ENCODE measurements around the gene HECTD4.
"Not testable (repeated sequence)": the region's sequence is repeated elsewhere in the genome, so short reads cannot be mapped to it uniquely, and the experiment has no call there.

Gene HECTD4

GRCh38 chr12:112266473-112266872 is 115.8 kb downstream of the HECTD4 start:
- no peak for DNase-seq (ENCODE audit: low read depth)

DNA sequence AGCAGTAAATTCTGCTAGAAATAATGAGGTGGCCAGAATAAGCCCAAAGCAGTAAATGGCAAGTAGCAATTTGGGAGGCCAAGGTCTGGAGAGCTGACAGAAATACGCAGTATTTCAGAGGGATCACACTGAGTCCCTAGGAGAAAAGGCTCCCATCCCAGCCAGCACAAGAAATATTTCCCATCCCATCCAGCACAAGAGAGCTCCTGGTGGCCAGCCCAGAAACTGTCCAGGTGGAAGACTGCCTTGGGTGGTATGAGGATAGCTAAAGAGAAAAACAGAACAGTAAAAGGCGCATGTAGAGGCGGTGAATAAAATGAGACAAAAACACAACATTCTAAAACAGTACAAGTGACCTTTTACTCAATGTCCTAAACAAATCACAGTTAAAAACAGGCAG is 120.7 kb downstream of the HECTD4 start:
- DNase-seq (ENCODE audit: low read depth): no peak

DNA sequence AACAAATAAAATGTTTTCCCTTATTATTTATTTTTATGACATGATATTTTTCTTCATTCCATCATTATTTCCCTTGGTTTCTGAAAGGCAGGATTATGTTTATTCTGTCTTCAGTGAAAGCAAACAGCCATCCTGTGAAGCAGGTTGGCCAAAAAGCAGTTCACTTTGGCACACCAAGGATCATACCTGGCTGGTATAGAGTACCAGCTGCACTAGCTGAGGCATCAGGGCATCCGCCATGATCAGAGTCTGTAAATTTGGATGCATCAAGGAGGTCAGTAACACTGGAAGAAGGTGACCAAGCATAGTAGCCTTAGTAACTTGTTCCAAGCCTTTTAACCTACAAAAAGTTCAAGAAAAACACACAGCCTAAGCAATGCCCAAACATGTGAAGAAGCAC is 123.3 kb downstream of the HECTD4 start:
- no peak for DNase-seq (ENCODE audit: low read depth)

- no peak for DNase-seq (ENCODE audit: low read depth)
Measured at GRCh38 chr12:112256780-112257179, 125.5 kb downstream of the HECTD4 start.

- DNase-seq (ENCODE audit: low read depth): no peak
Measured at GRCh38 chr12:112252184-112252583, 130.0 kb downstream of the HECTD4 start.

DNA sequence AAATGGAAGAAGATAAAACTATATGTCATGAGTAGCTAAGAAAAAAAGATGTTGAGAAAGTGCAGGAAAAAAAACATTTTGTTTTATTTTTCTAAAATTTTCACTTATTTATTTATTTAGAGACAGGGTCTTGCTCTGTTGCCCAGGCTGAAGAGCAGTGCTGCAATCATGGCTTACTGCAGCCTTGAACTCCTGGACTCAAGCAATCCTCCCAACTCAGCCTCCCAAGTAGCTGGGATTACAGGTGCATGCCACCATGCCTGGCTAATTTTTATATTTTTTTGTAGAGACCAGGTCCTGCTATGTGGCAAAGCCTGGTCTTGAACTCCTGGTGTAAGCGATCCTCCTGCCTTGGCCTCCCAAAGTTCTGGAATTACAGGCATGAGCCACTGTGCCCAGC is 137.3 kb downstream of the HECTD4 start:
- not testable (repeated sequence) for DNase-seq (ENCODE audit: low read depth)

DNA sequence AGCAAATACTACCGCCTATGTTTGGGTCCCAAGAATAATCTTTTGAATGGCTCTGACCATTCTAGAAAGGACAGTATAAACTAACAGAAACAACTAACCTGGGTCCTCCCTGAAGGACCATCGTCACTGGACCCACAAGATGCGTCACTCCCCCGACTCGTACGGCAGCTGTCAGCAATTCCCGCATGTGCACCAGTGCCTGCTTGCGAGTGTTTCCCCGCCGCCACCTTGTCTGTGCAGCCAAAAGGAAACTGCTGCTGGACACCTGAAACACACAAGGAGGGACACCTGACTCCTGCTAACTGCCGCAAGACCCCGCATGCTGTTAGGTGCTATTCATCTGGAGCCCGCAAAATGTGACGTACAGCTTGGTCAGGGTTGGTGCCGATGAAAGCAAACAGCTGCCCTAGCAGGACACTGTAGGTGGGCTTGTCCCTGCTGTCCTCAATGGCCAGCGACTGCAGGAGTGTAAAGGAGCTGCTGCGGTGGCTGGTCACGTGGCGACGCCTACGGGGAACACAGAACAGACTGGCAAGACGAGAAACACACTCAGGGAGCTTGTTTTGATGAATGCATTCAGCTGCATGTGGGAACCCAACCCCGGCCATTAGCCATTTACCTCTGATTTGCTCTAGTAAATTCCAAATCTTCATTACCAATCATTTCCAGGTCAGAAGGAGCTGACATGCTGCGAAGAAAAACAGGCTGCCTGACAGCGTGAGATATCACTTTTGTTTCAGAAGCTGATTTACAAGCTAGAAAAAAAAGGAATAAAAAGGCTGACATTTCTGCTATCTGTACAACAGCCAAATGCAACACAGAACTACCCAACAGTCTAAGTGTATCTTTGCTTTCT is 138.7 kb downstream of the HECTD4 start:
- no peak for DNase-seq (ENCODE audit: low read depth)

GRCh38 chr12:112241176-112241575 is 141.1 kb downstream of the HECTD4 start:
- DNase-seq (ENCODE audit: low read depth): no peak

DNA sequence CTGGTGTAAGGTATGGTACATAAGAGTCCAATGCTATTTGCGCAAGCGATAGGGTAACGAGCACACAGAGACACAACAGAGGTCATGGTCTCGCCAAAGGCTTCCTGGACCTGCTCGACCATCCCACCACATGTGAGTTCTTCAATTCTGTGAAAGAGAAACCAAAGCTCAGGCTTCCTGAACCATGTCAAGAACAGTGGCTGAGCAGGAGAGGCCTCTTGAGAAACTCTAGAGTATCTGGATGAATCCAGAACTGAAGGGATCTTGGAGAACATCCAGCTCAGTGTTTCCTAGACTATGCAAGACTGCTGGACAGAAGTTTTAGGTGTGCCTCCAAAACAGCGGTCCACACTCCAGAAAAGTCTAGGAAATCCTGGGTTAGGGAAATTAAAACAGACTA is 142.3 kb downstream of the HECTD4 start:
- no peak for DNase-seq (ENCODE audit: low read depth)

DNA sequence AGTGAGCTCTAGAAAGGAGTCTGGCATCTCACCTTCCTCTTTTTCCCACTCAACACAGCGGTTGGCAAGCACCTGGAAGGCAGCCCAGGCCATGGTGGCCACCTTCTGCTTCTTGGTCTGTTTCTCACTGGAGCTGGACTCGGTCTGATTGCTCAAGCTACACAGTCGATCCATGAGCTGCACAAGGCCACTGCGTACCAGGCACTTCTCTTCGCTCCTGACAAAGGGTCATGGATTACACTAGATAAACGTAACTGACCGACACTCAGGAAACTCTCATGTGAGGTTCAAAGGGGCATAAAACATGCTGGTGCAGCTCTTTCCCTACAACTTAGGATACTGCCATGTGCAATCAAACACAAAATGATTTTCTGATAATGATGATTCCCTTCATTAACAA is 143.2 kb downstream of the HECTD4 start:
- no peak for DNase-seq (ENCODE audit: low read depth)

DNA sequence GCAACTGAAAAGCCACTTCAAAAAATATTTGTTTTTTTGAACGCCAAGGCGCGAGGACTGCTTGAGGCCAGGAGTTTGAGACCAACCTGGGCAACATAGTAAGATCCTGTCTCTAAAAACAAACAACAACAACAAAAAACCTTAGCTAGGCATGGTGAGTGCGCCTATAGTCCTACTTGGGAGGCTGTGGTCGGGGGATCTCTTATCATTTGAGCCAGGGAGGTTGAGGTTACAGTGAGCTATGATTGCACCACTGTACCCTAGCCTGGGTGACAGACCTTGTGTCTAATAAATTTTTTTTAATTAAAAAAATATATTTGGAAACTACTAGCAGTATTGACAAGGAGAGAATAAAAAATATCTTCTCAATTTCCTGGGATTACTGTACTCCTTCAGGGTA is 143.8 kb downstream of the HECTD4 start:
- DNase-seq (ENCODE audit: low read depth): no peak

DNA sequence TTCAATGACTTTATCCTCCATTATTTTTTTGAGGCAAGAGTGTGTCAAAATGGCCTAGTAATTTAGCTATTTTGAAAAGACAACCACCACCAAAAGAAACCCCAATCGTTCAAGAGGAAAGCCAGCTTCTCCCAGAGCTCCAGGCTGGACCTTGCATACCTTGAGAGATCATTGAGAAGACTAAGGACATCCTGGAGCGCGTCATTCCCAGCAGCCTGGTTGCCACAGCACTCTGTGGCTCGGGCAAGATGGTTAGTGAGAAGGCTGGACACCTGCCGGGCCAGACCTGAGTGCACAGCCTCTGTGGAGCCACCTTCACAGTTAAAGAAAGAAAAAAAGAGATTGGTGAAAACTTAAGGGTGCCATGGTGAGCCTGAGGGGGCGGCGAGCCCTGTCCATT is 145.4 kb downstream of the HECTD4 start:
- DNase-seq (ENCODE audit: low read depth): no peak

- no peak for DNase-seq (ENCODE audit: low read depth)
Measured at GRCh38 chr12:112236386-112236785, 145.8 kb downstream of the HECTD4 start.

GRCh38 chr12:112234303-112234702 is 147.9 kb downstream of the HECTD4 start:
- DNase-seq (ENCODE audit: low read depth): no peak

GRCh38 chr12:112233242-112233641 is 149.0 kb downstream of the HECTD4 start:
- DNase-seq (ENCODE audit: low read depth): no peak

DNA sequence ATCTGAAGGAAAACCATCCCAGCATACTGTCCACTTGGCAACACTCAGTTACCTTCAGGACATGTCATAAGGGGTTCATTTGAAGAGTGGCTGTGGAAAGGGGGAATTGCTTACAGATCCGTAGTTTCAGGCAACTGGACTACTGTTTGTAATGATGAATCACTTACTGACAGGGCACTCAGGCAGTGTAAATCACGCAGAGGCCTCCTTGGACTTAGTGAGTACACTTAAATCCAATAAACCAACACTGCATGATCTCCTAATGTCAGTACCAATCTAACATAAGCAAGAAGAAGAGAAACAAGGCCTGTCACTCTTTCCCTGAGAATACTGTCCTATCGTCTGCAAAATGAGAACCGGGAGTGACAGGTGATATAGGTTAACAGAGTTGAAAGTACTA is 152.1 kb downstream of the HECTD4 start:
- DNase-seq (ENCODE audit: low read depth): no peak

GRCh38 chr12:112226768-112227167 is 155.5 kb downstream of the HECTD4 start:
- DNase-seq (ENCODE audit: low read depth): no peak

DNA sequence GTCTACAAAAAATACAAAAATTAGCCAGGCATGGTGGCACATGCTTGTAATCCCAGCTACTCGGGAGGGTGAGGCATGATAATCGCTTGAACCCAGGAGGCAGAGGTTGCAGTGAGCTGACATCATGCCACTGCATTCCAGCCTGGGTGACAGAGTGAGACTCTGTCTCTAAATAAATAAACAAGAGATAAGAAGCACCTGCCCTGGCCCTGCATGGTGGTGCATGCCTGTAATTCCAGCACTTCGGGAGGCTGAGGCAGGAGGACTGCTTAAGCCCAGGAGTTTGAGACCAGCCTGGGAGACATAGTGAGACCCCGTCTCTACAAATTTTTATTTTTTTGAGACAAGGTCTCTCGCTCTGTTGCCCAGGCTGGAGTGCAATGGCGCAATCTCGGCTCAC is 161.6 kb downstream of the HECTD4 start:
- not testable (repeated sequence) for DNase-seq (ENCODE audit: low read depth)

- DNase-seq (ENCODE audit: low read depth): no peak
Measured at GRCh38 chr12:112219195-112219594, 163.0 kb downstream of the HECTD4 start.

DNA sequence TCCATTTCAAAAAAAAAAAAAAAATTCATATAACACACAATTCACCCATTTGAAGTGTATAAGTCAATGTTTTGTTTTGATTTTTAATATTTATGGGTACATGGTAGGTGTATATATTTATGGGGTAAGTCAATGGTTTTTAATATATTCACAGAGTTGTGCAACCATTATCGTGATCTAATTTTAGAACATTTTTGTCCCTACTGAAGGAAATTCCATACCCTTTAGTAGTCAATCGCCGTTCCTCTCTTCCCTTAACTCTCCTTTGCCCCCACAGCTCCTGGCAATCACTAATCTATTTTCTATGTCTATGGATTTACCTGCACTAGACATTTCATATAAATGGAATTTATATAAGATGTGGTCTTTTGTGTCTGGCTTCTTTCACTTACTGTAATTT is 164.1 kb downstream of the HECTD4 start:
- DNase-seq (ENCODE audit: low read depth): no peak

DNA sequence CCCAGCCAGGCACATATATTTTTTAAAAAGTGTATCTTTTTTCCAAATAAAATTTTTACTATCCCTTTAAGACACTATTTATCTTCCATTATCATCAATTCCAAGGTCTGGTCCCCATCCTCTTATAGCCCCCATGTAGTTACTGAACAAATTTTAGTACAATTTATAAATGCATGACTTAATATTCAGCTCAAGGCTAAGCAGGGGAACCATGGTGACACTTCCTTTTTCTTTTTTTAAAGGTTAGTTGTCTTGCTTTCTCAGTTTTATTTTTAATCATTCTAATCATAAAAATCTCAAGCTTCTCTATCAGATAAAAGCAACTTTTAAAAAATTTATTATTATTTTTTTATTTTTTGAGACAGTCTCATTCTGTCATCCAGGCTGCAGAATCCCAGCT is 164.6 kb downstream of the HECTD4 start:
- DNase-seq (ENCODE audit: low read depth): no peak

DNA sequence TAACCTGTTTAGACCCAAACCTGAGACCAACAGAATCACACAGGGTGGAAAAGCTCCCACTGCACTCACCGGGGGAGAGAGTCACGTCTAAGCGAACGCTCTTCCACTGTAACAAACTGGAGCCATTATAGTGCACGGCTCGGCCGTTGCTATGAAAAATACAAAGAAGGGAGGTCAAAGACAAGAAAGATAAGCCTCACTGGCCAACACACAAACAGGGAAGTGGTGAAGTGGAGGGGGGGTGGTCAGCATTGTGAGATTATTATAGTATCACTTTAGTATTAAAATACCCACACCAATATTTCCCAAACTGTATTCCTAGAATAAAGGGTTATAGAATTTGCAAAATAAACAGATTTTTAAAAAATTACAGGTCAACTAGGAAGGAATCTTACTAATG is 166.0 kb downstream of the HECTD4 start:
- no peak for DNase-seq (ENCODE audit: low read depth)

- DNase-seq (ENCODE audit: low read depth): no peak
Measured at GRCh38 chr12:112214064-112214463, 168.2 kb downstream of the HECTD4 start.

DNA sequence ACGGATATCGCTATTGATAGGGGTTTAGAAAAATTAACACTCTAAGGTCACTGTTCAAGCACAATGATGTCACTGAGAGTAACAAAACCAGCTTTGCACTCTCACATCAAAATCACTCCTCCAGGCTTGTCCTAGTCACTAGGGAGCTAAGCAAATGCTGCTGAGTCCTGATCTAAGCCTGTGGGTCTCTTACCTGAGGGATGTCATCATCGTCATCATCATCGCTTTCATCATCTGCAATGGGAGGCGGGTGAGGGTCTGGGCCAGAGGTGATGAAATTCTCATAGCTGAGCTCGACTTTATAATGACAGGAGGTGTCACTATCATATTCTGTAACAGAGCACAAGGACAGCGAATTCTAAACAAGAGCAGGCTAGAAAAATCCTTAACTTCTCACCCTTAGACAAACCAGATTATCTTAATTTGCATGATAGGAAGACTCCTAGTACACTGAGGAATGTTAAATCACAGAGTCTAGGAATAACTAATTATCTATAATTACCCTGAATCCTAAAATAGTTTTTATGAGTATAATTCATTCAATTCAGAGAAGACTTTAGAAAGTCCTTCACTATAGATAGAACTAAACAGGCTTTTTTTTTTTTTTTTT is 173.8 kb downstream of the HECTD4 start:
- DNase-seq (ENCODE audit: low read depth): no peak

All from activated T-helper 9 cell treated with anti-CD3 and anti-CD28 coated beads, Interleukin-2, amount 50 U/mL, for 16 hours (primary cell).